HG02759 (cell line): Measurements from ENCODE around the gene TMEM39B.
"Not testable (repeated sequence)": the region's sequence is repeated elsewhere in the genome, so short reads cannot be mapped to it uniquely, and the experiment has no call there.

Experiments used
- ATAC-seq: cut with Tn5 transposase; IDR thresholded peaks from one replicate; pipeline ENCODE4 v1.9.1; 2021; ENCODE audit warnings: mild to moderate bottlenecking, moderate library complexity; ENCODE audit not compliant: unreplicated experiment

The TMEM39B gene

GRCh38 chr1:32068957-32069588 is 3.7 kb upstream of the TMEM39B start:
- no peak for ATAC-seq

GRCh38 chr1:32071758-32072621 is 749 bp upstream of the TMEM39B start:
- no peak for ATAC-seq

DNA sequence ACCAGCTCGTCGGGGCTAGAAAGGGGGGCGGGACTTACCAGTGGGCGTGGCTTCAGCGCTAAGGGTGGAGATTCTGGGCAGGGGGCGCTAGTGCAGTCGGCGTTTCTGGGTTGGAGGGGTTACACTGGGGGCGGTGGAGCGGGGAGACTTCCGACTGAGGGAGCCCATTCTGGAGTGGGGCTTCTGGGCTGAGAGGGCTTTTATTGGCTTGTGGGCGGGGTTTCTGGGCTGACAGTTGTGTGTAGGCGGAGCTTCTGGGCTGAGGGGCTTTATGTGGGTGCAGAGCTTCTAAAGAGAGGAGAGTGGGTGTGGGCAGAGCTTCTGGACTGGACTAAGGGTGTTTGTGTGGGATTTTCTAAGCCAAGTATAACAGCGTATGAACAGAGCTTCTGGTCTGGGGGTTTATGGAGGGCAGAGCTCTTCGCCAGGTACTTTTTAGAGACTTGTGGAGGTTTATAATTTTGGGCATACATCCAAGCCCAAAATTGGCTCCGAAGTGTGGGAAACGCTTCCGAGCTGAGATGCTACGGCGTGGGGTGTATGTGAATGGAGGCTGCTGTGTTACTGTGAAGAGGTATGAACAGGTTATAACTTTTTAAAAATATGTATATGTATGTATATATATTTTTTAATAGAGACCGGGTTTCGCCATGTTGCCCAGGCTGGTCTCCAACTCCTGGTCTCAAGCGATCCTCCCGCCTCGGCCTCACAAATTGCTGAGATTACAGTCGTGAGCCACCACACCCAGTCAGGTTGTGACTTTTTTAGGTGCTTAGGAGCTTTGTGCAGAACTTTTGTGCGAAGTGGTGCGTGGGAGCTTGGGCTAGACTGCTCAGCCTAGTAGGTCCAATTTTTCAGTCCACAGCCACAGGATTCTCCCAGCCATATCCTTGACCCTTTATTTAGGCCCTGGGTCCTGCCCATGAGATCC is 825 bp downstream of the TMEM39B start:
- no peak for ATAC-seq

GRCh38 chr1:32074841-32075240 is 2.1 kb downstream of the TMEM39B start:
- ATAC-seq, result no peak

GRCh38 chr1:32077451-32077850 is 4.7 kb downstream of the TMEM39B start:
- no peak for ATAC-seq

DNA sequence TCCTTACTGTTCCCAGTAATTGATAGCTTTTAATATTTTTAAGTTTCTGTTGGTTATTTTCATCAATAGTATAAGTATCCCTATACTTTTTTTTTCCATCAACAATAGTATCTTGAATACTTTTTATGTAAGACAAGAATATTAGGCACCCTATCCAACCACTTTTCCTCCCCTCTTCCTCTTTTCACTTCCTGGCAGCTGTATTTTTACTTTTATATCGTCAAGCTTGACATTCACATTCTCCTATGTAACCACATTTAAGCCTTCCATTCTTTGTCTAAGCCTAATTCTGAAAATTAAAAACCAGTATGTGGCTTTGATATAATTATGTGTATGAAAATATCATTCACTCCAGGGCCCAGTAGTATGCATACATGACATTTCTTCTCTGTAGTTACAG is 9.3 kb downstream of the TMEM39B start:
- ATAC-seq, result no peak

DNA sequence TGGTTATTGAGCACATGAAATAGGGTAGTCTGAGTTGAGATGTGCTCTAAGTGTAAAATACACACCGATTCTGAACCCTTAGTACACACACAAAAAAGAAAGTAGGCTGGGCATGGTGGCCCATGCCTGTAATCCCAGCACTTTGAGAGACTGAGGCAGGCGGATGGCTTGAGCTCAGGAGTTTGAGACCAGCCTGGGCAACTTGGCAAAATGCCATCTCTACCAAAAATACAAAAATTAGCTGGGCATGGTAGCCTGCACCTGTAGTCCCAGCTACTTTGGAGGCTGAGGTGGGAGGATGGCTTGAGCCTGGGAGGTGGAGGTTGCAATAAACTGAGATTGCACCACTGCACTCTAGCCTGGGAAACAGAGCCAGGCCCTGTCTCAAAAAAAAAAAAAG is 13.6 kb downstream of the TMEM39B start:
- ATAC-seq, result not testable (repeated sequence)

- ATAC-seq, result no peak
Measured at GRCh38 chr1:32091176-32091575, 18.4 kb downstream of the TMEM39B start.

GRCh38 chr1:32091591-32091990 is 18.9 kb downstream of the TMEM39B start:
- ATAC-seq, result no peak

GRCh38 chr1:32094746-32095521 is 22.2 kb downstream of the TMEM39B start:
- no peak for ATAC-seq

- no peak for ATAC-seq
Measured at GRCh38 chr1:32099426-32099825, 26.7 kb downstream of the TMEM39B start.

DNA sequence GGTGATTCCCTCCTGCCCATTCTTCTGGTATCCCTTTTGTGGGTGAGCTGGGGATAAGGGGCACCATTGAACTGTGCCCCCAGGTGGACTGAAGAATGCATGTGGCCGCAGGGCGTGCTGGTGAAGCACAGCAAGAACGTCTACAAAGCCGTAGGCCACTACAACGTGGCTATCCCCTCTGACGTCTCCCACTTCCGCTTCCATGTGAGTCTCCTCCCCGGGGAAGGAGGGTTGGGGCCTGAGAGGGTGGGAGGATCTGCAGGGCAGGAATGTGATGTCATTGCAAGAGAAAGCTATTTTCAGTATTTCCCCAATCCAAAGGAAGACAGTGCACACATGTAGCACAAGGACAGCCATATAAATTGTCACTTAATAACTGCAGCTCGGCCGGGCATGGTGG is 27.6 kb downstream of the TMEM39B start:
- ATAC-seq, result no peak

DNA sequence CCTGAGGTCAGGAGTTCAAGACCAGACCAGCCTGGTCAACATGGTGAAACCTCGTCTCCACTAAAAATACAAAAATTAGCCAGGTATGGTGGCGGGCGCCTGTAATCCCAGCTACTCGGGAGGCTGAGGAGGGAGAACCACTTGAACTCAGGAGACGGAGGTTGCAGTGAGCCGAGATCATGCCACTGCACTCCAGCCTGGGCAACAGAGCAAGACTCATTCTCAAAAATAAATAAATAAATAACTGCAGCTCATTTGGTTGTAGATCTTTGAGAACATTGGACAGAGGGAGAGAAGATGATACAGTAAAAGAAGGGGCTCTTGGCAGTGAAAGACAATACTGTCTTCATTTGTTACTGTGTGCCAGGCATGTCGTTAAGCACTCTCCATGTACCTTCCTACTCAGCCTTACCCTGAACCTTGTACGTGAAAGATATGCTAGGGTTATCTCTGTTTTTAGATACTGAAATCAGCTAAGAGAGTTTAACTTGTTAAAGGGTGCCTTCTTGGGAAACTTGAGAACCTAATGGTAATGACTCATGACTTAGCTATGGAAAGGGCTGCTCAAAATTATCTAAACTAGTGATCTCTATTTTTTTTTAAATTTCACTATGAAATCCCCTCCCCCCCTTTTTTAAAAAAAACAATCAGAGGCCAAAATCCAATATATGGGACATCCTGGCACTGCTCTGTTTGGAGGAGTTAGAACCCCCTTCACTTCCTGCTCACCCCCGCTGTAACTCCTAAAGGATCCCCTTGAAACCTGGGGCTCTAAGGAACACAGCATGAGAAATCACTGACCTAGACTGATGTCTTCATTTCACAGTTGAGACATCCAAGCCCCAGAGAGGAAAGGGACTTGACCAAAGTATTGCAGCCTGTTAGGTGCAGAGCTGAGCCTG is 28.3 kb downstream of the TMEM39B start:
- ATAC-seq, result no peak

- ATAC-seq, result no peak
Measured at GRCh38 chr1:32104127-32104526, 31.4 kb downstream of the TMEM39B start.

- ATAC-seq, result no peak
Measured at GRCh38 chr1:32105338-32105737, 32.6 kb downstream of the TMEM39B start.

DNA sequence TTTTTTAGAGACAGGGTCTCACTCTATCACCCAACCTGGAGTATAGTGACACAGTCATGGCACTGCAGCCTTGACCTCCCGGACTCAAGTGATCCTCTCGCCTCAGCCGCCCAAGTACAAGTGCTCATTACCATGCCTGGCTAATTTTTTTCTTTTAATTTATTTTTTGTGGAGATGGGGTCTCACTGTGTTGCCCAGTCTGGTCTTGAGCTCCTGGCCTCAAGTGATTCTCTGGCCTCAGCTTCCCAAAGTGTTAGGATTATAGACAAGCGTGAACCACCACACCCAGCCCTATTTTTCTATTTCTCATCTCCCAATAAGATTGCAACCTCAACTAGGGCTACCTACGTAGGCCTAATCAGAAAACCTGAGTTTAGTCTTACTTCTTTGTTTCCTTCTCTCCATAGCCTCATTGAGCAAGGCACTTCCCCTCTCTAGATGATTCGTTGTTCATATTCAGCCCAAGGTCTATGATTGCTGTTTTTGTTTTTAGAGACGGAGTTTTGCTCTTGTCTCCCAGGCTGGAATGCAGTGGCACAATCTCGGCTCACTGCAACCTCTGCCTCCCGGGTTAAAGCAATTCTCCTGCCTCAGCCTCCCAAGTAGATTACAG is 34.0 kb downstream of the TMEM39B start:
- no peak for ATAC-seq

DNA sequence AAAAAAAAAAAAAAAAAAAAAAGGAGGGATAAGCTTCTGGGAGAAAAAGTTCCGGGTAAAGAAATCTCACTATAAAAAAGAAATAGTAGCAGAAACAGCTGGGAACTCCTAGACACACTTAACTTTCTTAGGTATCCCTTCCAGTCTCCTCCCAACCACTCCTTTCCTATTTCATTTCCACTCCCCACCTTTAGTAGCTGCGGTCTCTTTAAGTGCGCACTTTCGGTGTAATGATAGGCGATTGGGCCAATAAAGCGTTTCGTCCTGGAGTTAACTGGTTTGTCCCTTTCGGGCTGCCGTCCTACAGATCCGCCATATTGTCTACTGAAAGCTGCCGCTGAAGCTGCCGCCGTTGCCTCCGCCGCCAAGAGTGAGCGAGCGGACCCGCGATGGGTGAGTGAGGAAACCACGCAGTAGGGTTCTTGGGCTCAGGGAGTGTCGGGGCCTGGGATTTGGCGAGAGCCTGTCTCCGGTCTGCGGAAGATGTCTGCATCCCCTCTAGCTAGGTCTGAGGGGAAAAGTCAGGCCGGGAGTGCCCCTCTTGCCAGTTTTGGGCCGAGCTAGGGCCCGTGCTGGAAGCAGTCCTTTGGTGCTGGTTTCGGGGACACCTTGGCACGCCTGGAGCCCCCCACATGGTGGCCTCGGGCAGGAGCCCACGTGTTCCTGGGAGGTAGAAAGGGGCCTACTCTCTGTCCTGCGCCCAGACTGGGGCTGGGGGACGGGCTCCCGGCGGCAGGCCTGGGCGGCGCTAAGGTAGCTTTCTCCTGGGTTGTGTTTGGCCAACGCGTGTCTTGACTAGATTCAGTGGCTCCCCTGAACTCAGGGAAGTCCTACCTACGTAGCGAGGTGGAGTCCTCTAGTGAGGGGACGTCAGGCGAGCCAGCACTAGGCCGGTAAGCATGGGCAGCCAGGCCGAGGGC is 35.3 kb downstream of the TMEM39B start, which contains the start of gene KPNA6:
TSS of gene KPNA6 (plus strand) at position 315 of the 920 bp plus-strand sequence. CDS start at position 390, 75 bp downstream.
- peak; percentile 72 for ATAC-seq
